Hepatocyte (in vitro differentiated cells): Measurements from ENCODE around the gene CAV3. TPM values are rescaled to one million over a fixed set of nuclear protein-coding genes. Genes with fewer than 3 reads are reported as not detected.

Experiments used
- DNase-seq: peaks from one replicate; pipeline ENCODE4 v3.0.0-alpha.2; 2016; ENCODE audit warnings: low spot score
- H2AFZ ChIP-seq: fragments of 200-600 bp; sonication (generic); 2 replicates; pipeline ENCODE4 v1.6.0; 2016; ENCODE audit warnings: antibody characterized with exemption, mild to moderate bottlenecking
- H3K27ac ChIP-seq: fragments of 200-600 bp; sonication (generic); 2 replicates; pipeline ENCODE4 v1.5.1; 2016; ENCODE audit warnings: mild to moderate bottlenecking
- H3K27me3 ChIP-seq: fragments of 200-600 bp; sonication (generic); 2 replicates; pipeline ENCODE4 v1.6.1; 2016
- H3K36me3 ChIP-seq: fragments of 200-600 bp; sonication (generic); replicated peaks from 2 replicates; pipeline ENCODE4 v1.5.1; 2016; ENCODE audit warnings: low read depth; ENCODE audit not compliant: insufficient read depth
- H3K4me1 ChIP-seq: fragments of 200-600 bp; sonication (generic); 2 replicates; pipeline ENCODE4 v1.5.1; 2016; ENCODE audit warnings: mild to moderate bottlenecking, moderate library complexity; ENCODE audit not compliant: insufficient read depth
- H3K4me2 ChIP-seq: fragments of 200-600 bp; sonication (generic); 2 replicates; pipeline ENCODE4 v1.6.0; 2016
- H3K4me3 ChIP-seq: fragments of 200-600 bp; sonication (generic); 2 replicates; pipeline ENCODE4 v1.5.1; 2016; ENCODE audit warnings: mild to moderate bottlenecking
- H3K79me2 ChIP-seq: fragments of 200-600 bp; sonication (generic); 2 replicates; pipeline ENCODE4 v1.6.0; 2017; ENCODE audit warnings: mild to moderate bottlenecking
- H3K9me2 ChIP-seq: fragments of 200-600 bp; sonication (generic); replicated peaks from 2 replicates; pipeline ENCODE4 v1.6.0; 2017; ENCODE audit warnings: mild to moderate bottlenecking; ENCODE audit not compliant: insufficient read depth
- H3K9me3 ChIP-seq: fragments of 200-600 bp; sonication (generic); 2 replicates; pipeline ENCODE4 v1.5.1; 2016; ENCODE audit warnings: low read depth, mild to moderate bottlenecking
- H4K20me1 ChIP-seq: fragments of 200-600 bp; sonication (generic); 2 replicates; pipeline ENCODE4 v1.6.0; 2016; ENCODE audit warnings: mild to moderate bottlenecking; ENCODE audit not compliant: insufficient read depth, poor library complexity, severe bottlenecking
- EZH2 ChIP-seq: fragments of 200-600 bp; sonication (generic); IDR thresholded peaks from 2 replicates; pipeline ENCODE4 v1.6.1; 2016; ENCODE audit warnings: antibody characterized with exemption, mild to moderate bottlenecking, borderline replicate concordance
- EZH2phosphoT487 ChIP-seq: fragments of 200-600 bp; sonication (generic); IDR thresholded peaks from one replicate; pipeline ENCODE4 v1.6.1; 2018; ENCODE audit warnings: antibody characterized with exemption, mild to moderate bottlenecking, low read depth, moderate library complexity; ENCODE audit not compliant: unreplicated experiment, severe bottlenecking
- WGBS: methylation state at CpG from one replicate; pipeline ENCODE4 v1.1.6; 2016; ENCODE audit warnings: low lambda C conversion rate; ENCODE audit errors: missing lambda C conversion rate; 5-methylcytosine and 5-hydroxymethylcytosine counted together
- polyA plus RNA-seq: library from polyadenylated mRNA; unstranded; fragments of >200 nt; fragmentation: Nextera tagmentation; extraction: Ambion mirVana; gene quantifications from 2 replicates; pipeline ENCODE4 v1.2.1, GENCODE V29; 2016
- total RNA-seq: library from RNA; depleted of rRNA; stranded (reverse); fragments of >200 nt; gene quantifications from 2 replicates; pipeline ENCODE4 v1.2.3, GENCODE V29; 2014
- TF ChIP-seq, protein P1 (sequence below): fragments of 200-600 bp; sonication (generic); IDR thresholded peaks from 2 replicates; pipeline ENCODE4 v1.5.1; 2016; ENCODE audit warnings: antibody characterized with exemption, mild to moderate bottlenecking; ENCODE audit not compliant: poor library complexity

CAV3 gene
- total and polyA plus RNA-seq, 2 experiments from 2014 or later, result not detected

DNA sequence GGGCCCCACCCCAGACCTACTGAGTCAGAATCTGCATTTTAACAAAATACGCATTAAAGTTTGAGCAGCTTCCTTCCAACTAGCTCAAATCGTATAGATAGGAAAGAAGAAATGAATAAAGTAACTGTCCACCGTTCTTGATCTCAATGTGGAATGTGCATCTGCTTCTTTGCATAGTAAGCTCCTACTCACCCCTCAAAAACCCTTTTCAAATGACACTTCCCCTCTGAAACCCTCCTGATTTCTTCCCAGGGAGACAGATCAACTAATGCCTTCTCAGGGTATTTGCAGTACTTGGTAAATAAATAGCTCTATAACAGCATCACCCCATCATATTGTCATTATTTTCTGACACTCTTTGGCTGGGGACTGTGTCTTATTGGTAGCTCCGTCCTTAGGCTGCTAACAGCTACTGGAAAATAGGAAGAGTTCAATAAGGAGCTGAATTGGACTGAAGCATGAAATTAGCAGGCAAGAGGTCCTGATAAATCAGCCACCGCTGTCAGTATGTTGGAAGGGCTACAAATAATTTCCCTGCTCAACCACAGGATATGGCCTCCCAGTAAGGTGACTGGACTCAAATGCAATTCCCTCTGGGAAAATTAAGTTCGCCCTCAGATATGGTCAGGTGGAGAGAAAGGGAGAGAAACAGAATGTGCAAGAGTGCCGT is 25.6 kb downstream of the CAV3 start:
- H3K4me1 ChIP-seq, result no peaks in the 10 kb centered on the region
- H3K4me2 ChIP-seq, result no peak overlapping the region
- H3K9me2 ChIP-seq, result no peaks in the 10 kb centered on the region
- no peaks in the 10 kb centered on the region for H3K27me3 ChIP-seq
- H2AFZ ChIP-seq, result no peak overlapping the region
- no peak overlapping the region for H3K4me3 ChIP-seq
- H3K79me2 ChIP-seq, result no peaks in the 10 kb centered on the region
- WGBS, result 100% methylated on average over 7 of the region's 7 CpGs
- no peak for DNase-seq
- H3K36me3 ChIP-seq, result no peaks in the 10 kb centered on the region
- no peaks in the 10 kb centered on the region for H4K20me1 ChIP-seq
- no peak overlapping the region for H3K27ac ChIP-seq
- TF ChIP-seq EZH2phosphoT487 (no peak), EZH2 (no peak)
- TF ChIP-seq, protein P1, sequence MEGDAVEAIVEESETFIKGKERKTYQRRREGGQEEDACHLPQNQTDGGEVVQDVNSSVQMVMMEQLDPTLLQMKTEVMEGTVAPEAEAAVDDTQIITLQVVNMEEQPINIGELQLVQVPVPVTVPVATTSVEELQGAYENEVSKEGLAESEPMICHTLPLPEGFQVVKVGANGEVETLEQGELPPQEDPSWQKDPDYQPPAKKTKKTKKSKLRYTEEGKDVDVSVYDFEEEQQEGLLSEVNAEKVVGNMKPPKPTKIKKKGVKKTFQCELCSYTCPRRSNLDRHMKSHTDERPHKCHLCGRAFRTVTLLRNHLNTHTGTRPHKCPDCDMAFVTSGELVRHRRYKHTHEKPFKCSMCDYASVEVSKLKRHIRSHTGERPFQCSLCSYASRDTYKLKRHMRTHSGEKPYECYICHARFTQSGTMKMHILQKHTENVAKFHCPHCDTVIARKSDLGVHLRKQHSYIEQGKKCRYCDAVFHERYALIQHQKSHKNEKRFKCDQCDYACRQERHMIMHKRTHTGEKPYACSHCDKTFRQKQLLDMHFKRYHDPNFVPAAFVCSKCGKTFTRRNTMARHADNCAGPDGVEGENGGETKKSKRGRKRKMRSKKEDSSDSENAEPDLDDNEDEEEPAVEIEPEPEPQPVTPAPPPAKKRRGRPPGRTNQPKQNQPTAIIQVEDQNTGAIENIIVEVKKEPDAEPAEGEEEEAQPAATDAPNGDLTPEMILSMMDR, result no peak
- no peaks in the 10 kb centered on the region for H3K9me3 ChIP-seq

DNA sequence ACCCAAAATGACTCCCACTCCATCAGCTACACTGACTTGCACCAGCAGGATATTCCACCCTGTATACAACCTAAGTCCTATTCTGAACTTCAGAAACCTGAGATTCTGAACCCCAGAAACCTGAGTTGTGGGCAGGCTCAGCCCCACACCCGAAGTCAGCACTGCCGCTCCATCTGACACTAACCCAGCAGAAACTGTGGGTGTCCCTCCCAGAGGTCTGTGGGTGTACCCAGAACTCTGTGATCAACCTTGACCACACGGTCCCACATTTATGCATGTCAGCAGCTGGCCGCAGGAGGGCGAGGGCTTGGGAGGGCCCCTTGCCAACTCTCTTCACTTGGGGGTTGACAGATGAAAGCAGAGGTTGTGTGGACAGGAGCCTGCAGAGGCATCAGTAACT is 26.5 kb downstream of the CAV3 start:
- no peaks in the 10 kb centered on the region for H3K9me3 ChIP-seq
- no peaks in the 10 kb centered on the region for H3K9me2 ChIP-seq
- H3K4me3 ChIP-seq, result no peak overlapping the region
- H3K4me1 ChIP-seq, result no peaks in the 10 kb centered on the region
- H2AFZ ChIP-seq, result no peak overlapping the region
- H3K4me2 ChIP-seq, result no peak overlapping the region
- H3K27me3 ChIP-seq, result no peaks in the 10 kb centered on the region
- DNase-seq, result no peak
- TF ChIP-seq EZH2phosphoT487, result no peak
- TF ChIP-seq EZH2, result no peak
- TF ChIP-seq, protein P1, result no peak
- no peaks in the 10 kb centered on the region for H4K20me1 ChIP-seq
- H3K36me3 ChIP-seq, result no peaks in the 10 kb centered on the region
- no peaks in the 10 kb centered on the region for H3K79me2 ChIP-seq
- 96% methylated on average over 5 of the region's 5 CpGs for WGBS
- no peak overlapping the region for H3K27ac ChIP-seq

DNA sequence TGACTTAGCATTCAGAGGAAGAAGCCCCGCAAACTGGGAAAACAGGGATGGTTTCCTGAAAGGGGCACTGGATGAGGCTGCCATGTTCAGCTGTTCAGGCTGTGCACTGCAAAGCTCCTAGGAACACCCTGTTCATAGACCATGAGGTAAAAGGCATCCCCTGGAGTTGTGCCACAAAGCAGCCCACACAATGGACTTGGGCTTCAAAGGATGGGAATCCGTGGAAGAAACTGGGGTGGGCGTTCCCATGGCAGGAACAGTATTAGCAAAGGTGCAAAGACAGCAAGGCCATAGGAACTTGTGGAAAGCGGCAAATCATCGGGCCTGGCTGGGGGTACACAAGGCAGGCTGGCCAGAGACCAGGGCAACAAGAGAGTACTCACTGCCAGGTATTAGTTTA is 26.9 kb downstream of the CAV3 start:
- Histone ChIP-seq H2AFZ (no peak overlapping the region), H3K79me2 (no peaks in the 10 kb centered on the region), H3K4me2 (no peak overlapping the region), H4K20me1 (no peaks in the 10 kb centered on the region), H3K4me3 (no peak overlapping the region), H3K9me2 (no peaks in the 10 kb centered on the region), H3K27me3 (no peaks in the 10 kb centered on the region), H3K9me3 (no peaks in the 10 kb centered on the region), H3K27ac (no peak overlapping the region), H3K36me3 (no peaks in the 10 kb centered on the region), H3K4me1 (no peaks in the 10 kb centered on the region)
- 95% methylated on average over 5 of the region's 5 CpGs for WGBS
- no peak for DNase-seq
- TF ChIP-seq EZH2, result no peak
- no peak for TF ChIP-seq EZH2phosphoT487
- TF ChIP-seq, protein P1, result no peak
